Measurements from ENCODE around the gene CEP72. TPM values are rescaled to one million over a fixed set of nuclear protein-coding genes. Genes with fewer than 3 reads are reported as not detected.

Gene CEP72
- polyA plus RNA-seq, 1 of the 3 experiments (the other 2 are of a cell fraction) = 4.4 TPM

DNA sequence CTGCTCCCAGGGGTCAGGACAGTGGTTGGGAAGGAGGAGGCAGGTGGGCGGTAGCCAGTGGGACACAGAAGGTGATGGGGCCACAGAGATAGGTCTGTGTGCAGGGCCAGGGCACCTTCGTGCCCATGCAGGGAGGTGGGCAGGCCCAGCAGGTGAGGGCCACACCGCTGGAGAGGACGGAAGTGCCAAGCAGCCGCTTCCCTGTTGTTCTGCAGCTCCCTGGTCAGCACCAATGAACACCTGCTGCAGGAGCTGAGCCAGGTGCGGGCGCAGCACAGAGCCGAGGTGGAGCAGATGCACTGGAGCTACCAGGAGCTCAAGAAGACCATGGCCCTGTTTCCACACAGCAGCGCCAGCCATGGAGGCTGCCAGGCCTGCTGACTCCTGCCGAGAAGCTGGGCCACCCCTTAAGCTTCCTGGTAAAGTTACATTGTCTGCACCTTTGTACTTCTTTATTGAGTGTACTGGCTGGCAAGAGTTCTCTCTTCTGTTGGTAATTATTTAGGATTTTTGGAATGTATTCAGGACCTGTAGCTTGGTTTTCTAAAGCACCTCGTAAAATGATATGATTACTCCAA lies 40.7 kb downstream of the CEP72 start:
- Histone ChIP-seq H3K9me2 (no peaks in the 10 kb centered on the region), H3K27ac (ENCODE audit: low read depth in 2 of 2, low read length in 1 of 2) (no peak overlapping the region), H3K9me3 (no peaks in the 10 kb centered on the region), H3K27me3 (ENCODE audit: insufficient read depth) (no peaks in the 10 kb centered on the region), H3K36me3 (replicated peaks in 1 of 2; ENCODE audit: control insufficient read depth in 1 of 2, insufficient read depth in 2 of 2, low read length in 1 of 2) (peaks cover 4 to 5% of the 10 kb centered on the region in 2 experiments), H3F3A (replicated peaks; ENCODE audit: insufficient read depth) (peaks cover 6% of the 10 kb centered on the region), H3K9ac (no peak overlapping the region), H4K20me1 (ENCODE audit: insufficient read depth) (no peaks in the 10 kb centered on the region), H3K79me2 (ENCODE audit: insufficient read depth) (no peaks in the 10 kb centered on the region), H2AFZ (ENCODE audit: low read depth) (no peak overlapping the region), H3K4me2 (no peak overlapping the region), H3K4me3 (ENCODE audit: low read depth in 2 of 2, low read length in 1 of 2) (no peak overlapping the region), H3K4me1 (ENCODE audit: control insufficient read depth in 1 of 2, insufficient read depth in 2 of 2, low read depth in 1 of 2, low read length in 1 of 2) (no peaks in the 10 kb centered on the region)
- ChIA-PET POLR2A (no interaction called here), CTCF (interaction anchor here (0.9 to 4.4 kb wide), 3 partner anchors 16 to 250 kb away, joined by 3 to 23 read pairs (median 4); no protein-coding TSS in a partner anchor)
- DNase-seq = no peak
- TF ChIP-seq FOXM1 (IDR thresholded peaks at IDR 0.05; ENCODE audit: low read depth) = no peak
- no peak for TF ChIP-seq FOXJ3 (CRISPR knock-in tag; IDR thresholded peaks at IDR 0.05)
- TF ChIP-seq, protein P1, sequence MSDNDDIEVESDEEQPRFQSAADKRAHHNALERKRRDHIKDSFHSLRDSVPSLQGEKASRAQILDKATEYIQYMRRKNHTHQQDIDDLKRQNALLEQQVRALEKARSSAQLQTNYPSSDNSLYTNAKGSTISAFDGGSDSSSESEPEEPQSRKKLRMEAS (IDR thresholded peaks at IDR 0.05; ENCODE audit: low read depth) = no peak
- TF ChIP-seq RAD21 (IDR thresholded peaks at IDR 0.05; ENCODE audit: low read length) = no peak
- 97% methylated on average over 10 of the region's 11 CpGs for WGBS (ENCODE audit: low lambda C conversion rate)

DNA sequence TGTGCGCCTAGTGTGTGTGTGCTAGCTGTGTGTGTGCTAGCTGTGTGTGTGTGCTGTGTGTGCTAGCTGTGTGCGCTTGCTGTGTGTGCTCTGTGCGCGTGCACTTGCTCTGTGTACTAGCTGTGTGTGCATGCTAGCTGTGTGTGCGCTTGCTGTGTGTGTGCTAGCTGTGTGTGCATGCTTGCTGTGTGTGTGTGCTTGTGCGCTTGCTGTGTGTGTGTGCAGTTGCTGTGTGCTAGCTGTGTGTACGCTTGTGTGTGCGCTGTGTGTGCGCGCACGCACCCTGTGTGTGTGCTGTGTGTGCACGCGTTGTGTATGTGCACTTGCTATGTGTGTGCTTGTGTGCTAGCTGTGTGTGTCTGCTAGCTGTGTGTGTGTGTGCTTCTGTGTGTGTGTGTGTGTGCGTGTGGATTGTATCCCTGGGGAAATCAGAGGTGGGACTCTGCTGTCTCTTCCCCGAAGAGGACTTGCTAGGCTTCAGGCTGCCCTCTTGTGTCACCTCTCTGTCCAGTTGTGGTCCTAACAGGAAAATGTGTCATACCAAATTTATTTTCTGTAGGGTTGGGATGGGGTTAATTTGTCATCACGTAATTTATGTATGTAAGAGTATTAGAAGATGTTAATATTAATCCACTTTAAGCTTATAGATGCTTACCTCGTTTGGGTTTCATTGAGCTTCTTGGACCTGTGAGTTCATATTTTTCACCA lies 42.1 kb downstream of the CEP72 start:
- no peak overlapping the region for H3K4me2 ChIP-seq

More for the DNA sequence above, 42.1 kb downstream of the CEP72 start:
- 96% methylated on average over 15 of the region's 17 CpGs for WGBS (ENCODE audit: low lambda C conversion rate)
- ChIA-PET POLR2A (no interaction called here), CTCF (interaction anchor here (4.4 kb wide), 1 partner anchor 17 kb away, joined by 23 read pairs; no protein-coding TSS in a partner anchor)
- Histone ChIP-seq H3K27ac (ENCODE audit: low read depth in 2 of 2, low read length in 1 of 2) (no peak overlapping the region), H2AFZ (ENCODE audit: low read depth) (no peak overlapping the region), H3K36me3 (replicated peaks in 1 of 2; ENCODE audit: control insufficient read depth in 1 of 2, insufficient read depth in 2 of 2, low read length in 1 of 2) (peaks cover 5 to 7% of the 10 kb centered on the region in 2 experiments), H3K27me3 (ENCODE audit: insufficient read depth) (no peaks in the 10 kb centered on the region), H3K4me1 (ENCODE audit: control insufficient read depth in 1 of 2, insufficient read depth in 2 of 2, low read depth in 1 of 2, low read length in 1 of 2) (no peaks in the 10 kb centered on the region), H3F3A (replicated peaks; ENCODE audit: insufficient read depth) (peaks cover 3% of the 10 kb centered on the region), H3K4me3 (ENCODE audit: low read depth in 2 of 2, low read length in 1 of 2) (no peak overlapping the region), H3K79me2 (ENCODE audit: insufficient read depth) (no peaks in the 10 kb centered on the region), H3K9ac (no peak overlapping the region), H4K20me1 (ENCODE audit: insufficient read depth) (no peaks in the 10 kb centered on the region), H3K9me3 (no peaks in the 10 kb centered on the region), H3K9me2 (no peaks in the 10 kb centered on the region)
- DNase-seq = no peak
- TF ChIP-seq SIN3A (IDR thresholded peaks at IDR 0.05; ENCODE audit: borderline replicate concordance, low read depth, low read length) (no peak), RCOR1 (IDR thresholded peaks at IDR 0.05; ENCODE audit: low read length) (no peak), RXRA (IDR thresholded peaks at IDR 0.05; ENCODE audit: borderline replicate concordance, low read depth) (no peak), YY1 (IDR thresholded peaks at IDR 0.05; ENCODE audit: low read depth) (no peak), EP300 (IDR thresholded peaks at IDR 0.05; ENCODE audit: borderline replicate concordance in 1 of 2, low read depth in 1 of 2, low read length in 1 of 2) (no peak), MXI1 (IDR thresholded peaks at IDR 0.05; ENCODE audit: low read depth, low read length) (no peak), RFX5 (IDR thresholded peaks at IDR 0.05; ENCODE audit: low read length) (no peak), NFIC (IDR thresholded peaks at IDR 0.05; ENCODE audit: borderline replicate concordance) (no peak), EZH2phosphoT487 (IDR thresholded peaks at IDR 0.05; ENCODE audit: borderline replicate concordance, low read depth) (no peak), MEF2A (IDR thresholded peaks at IDR 0.05; ENCODE audit: borderline replicate concordance, low read depth) (no peak), FOSL2 (IDR thresholded peaks at IDR 0.05; ENCODE audit: borderline replicate concordance, low read depth) (no peak)
- TF ChIP-seq, protein P2, sequence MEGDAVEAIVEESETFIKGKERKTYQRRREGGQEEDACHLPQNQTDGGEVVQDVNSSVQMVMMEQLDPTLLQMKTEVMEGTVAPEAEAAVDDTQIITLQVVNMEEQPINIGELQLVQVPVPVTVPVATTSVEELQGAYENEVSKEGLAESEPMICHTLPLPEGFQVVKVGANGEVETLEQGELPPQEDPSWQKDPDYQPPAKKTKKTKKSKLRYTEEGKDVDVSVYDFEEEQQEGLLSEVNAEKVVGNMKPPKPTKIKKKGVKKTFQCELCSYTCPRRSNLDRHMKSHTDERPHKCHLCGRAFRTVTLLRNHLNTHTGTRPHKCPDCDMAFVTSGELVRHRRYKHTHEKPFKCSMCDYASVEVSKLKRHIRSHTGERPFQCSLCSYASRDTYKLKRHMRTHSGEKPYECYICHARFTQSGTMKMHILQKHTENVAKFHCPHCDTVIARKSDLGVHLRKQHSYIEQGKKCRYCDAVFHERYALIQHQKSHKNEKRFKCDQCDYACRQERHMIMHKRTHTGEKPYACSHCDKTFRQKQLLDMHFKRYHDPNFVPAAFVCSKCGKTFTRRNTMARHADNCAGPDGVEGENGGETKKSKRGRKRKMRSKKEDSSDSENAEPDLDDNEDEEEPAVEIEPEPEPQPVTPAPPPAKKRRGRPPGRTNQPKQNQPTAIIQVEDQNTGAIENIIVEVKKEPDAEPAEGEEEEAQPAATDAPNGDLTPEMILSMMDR (IDR thresholded peaks at IDR 0.05) = no peak
- TF ChIP-seq, protein P3, sequence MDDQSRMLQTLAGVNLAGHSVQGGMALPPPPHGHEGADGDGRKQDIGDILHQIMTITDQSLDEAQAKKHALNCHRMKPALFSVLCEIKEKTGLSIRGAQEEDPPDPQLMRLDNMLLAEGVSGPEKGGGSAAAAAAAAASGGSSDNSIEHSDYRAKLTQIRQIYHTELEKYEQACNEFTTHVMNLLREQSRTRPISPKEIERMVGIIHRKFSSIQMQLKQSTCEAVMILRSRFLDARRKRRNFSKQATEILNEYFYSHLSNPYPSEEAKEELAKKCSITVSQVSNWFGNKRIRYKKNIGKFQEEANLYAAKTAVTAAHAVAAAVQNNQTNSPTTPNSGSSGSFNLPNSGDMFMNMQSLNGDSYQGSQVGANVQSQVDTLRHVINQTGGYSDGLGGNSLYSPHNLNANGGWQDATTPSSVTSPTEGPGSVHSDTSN (IDR thresholded peaks at IDR 0.05) = no peak
- TF ChIP-seq, protein P4, sequence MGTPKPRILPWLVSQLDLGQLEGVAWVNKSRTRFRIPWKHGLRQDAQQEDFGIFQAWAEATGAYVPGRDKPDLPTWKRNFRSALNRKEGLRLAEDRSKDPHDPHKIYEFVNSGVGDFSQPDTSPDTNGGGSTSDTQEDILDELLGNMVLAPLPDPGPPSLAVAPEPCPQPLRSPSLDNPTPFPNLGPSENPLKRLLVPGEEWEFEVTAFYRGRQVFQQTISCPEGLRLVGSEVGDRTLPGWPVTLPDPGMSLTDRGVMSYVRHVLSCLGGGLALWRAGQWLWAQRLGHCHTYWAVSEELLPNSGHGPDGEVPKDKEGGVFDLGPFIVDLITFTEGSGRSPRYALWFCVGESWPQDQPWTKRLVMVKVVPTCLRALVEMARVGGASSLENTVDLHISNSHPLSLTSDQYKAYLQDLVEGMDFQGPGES (IDR thresholded peaks at IDR 0.05; ENCODE audit: low read depth, low read length) = no peak

Measured in SK-N-SH (cell line).